ENCODE results near the gene SLCO2A1.

The SLCO2A1 gene

GRCh38 chr3:133892541-133893231 is 137.0 kb downstream of the SLCO2A1 start:
- Histone ChIP-seq H3K27ac (ENCODE audit: low read depth in 2 of 2, low read length in 2 of 2) (no peak overlapping the region), H3K4me3 (ENCODE audit: low read length in 2 of 2) (no peak overlapping the region), H3K9me3 (ENCODE audit: control insufficient read depth in 2 of 2, low read length in 2 of 2) (no peaks in the 10 kb centered on the region), H3K9ac (ENCODE audit: low read depth in 1 of 2, low read length in 2 of 2) (no peak overlapping the region), H3K36me3 (ENCODE audit: control insufficient read depth in 2 of 2, insufficient read depth in 2 of 2, low read length in 2 of 2) (no peaks in the 10 kb centered on the region), H3K4me1 (ENCODE audit: control insufficient read depth in 2 of 2, insufficient read depth in 2 of 2, low read length in 2 of 2) (peaks cover 0 to 2% of the 10 kb centered on the region in 2 donors), H3K27me3 (ENCODE audit: control insufficient read depth in 2 of 2, insufficient read depth in 2 of 2, low read length in 2 of 2) (peaks cover 21 to 27% of the 10 kb centered on the region in 2 donors)

DNA sequence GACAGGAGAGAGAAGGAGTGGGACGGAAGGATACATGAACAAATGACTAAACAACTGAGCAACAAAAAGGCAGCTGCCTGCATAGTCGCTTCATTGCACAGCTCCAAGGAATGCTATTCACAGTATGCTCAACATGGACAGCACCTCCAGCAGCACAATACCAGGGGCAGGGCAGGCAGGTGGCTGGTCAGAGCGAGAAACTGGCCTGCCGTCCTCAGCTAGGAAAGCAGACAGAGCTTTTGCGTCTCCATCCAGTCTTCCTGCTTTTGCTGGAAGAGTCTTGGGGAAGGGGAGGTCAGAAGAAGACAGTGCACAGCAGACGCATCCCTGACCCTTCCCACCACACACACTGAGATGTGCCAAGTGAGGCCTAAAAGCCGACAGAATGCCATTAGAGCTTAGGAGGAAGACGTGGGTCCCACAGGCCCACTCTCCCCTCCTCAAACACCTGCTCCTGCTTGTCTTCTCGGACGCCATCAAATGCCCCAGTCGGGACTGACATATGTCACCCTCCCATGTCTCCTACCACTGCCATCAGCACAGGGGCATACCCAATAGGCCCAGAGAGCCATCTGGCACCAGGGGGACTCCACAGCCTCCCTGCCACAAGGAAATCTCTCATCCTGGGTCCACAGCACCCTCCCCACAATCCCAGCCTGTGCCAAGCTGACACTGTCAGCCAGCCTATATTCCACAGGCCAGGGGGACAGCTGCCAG is 137.9 kb downstream of the SLCO2A1 start:
- Histone ChIP-seq H3K4me3 (ENCODE audit: low read length in 2 of 2) (no peak overlapping the region), H3K27ac (ENCODE audit: low read depth in 2 of 2, low read length in 2 of 2) (no peak overlapping the region), H3K36me3 (ENCODE audit: control insufficient read depth in 2 of 2, insufficient read depth in 2 of 2, low read length in 2 of 2) (no peaks in the 10 kb centered on the region), H3K9ac (ENCODE audit: low read depth in 1 of 2, low read length in 2 of 2) (no peak overlapping the region), H3K4me1 (ENCODE audit: control insufficient read depth in 2 of 2, insufficient read depth in 2 of 2, low read length in 2 of 2) (peaks cover 0 to 5% of the 10 kb centered on the region in 2 donors), H3K9me3 (ENCODE audit: control insufficient read depth in 2 of 2, low read length in 2 of 2) (no peaks in the 10 kb centered on the region), H3K27me3 (ENCODE audit: control insufficient read depth in 2 of 2, insufficient read depth in 2 of 2, low read length in 2 of 2) (peaks cover 16 to 23% of the 10 kb centered on the region in 2 donors)

GRCh38 chr3:133890972-133891644 is 138.6 kb downstream of the SLCO2A1 start:
- Histone ChIP-seq H3K36me3 (ENCODE audit: control insufficient read depth in 2 of 2, insufficient read depth in 2 of 2, low read length in 2 of 2) (no peaks in the 10 kb centered on the region), H3K9me3 (ENCODE audit: control insufficient read depth in 2 of 2, low read length in 2 of 2) (no peaks in the 10 kb centered on the region), H3K4me1 (ENCODE audit: control insufficient read depth in 2 of 2, insufficient read depth in 2 of 2, low read length in 2 of 2) (peaks cover 0 to 3% of the 10 kb centered on the region in 2 donors), H3K9ac (ENCODE audit: low read depth in 1 of 2, low read length in 2 of 2) (no peak overlapping the region), H3K27ac (ENCODE audit: low read depth in 2 of 2, low read length in 2 of 2) (no peak overlapping the region), H3K27me3 (ENCODE audit: control insufficient read depth in 2 of 2, insufficient read depth in 2 of 2, low read length in 2 of 2) (peaks cover 11 to 16% of the 10 kb centered on the region in 2 donors), H3K4me3 (ENCODE audit: low read length in 2 of 2) (no peak overlapping the region)

DNA sequence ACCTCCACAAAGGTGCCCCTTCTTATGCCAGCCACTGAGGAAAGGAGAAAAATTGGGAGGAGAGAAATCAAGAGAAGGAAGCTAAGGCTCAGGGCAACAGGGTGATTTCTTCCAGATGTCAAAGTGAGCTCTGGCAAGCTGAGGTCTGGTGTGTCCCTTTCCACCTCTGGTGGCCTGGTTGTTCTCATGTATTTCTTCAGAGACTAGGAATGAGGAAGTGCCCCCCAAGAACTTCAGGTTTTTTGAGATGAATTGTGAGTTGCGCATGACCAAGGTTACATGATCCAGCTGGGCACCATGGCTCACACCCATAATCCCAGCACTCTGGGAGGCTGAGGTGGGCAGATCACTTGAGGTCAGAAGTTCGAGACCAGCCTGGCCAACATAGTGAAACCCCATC is 139.7 kb downstream of the SLCO2A1 start:
- H3K4me1 ChIP-seq (ENCODE audit: control insufficient read depth in 2 of 2, insufficient read depth in 2 of 2, low read length in 2 of 2): peaks cover 0 to 2% of the 10 kb centered on the region in 2 donors
- H3K4me3 ChIP-seq (ENCODE audit: low read length in 2 of 2): no peak overlapping the region
- H3K9ac ChIP-seq (ENCODE audit: low read depth in 1 of 2, low read length in 2 of 2): no peak overlapping the region
- peaks cover 8 to 12% of the 10 kb centered on the region in 2 donors for H3K27me3 ChIP-seq (ENCODE audit: control insufficient read depth in 2 of 2, insufficient read depth in 2 of 2, low read length in 2 of 2)
- H3K9me3 ChIP-seq (ENCODE audit: control insufficient read depth in 2 of 2, low read length in 2 of 2): no peaks in the 10 kb centered on the region
- no peaks in the 10 kb centered on the region for H3K36me3 ChIP-seq (ENCODE audit: control insufficient read depth in 2 of 2, insufficient read depth in 2 of 2, low read length in 2 of 2)
- no peak overlapping the region for H3K27ac ChIP-seq (ENCODE audit: low read depth in 2 of 2, low read length in 2 of 2)

- H3K4me3 ChIP-seq (ENCODE audit: low read length in 2 of 2): no peak overlapping the region
- H3K27ac ChIP-seq (ENCODE audit: low read depth in 2 of 2, low read length in 2 of 2): no peak overlapping the region
- no peaks in the 10 kb centered on the region for H3K36me3 ChIP-seq (ENCODE audit: control insufficient read depth in 2 of 2, insufficient read depth in 2 of 2, low read length in 2 of 2)
- H3K9ac ChIP-seq (ENCODE audit: low read depth in 1 of 2, low read length in 2 of 2): no peak overlapping the region
- H3K4me1 ChIP-seq (ENCODE audit: control insufficient read depth in 2 of 2, insufficient read depth in 2 of 2, low read length in 2 of 2): peaks cover 0 to 2% of the 10 kb centered on the region in 2 donors
- no peaks in the 10 kb centered on the region for H3K9me3 ChIP-seq (ENCODE audit: control insufficient read depth in 2 of 2, low read length in 2 of 2)
- peaks cover 4 to 5% of the 10 kb centered on the region in 2 donors for H3K27me3 ChIP-seq (ENCODE audit: control insufficient read depth in 2 of 2, insufficient read depth in 2 of 2, low read length in 2 of 2)
Observed at GRCh38 chr3:133888726-133889340, 140.9 kb downstream of the SLCO2A1 start.

DNA sequence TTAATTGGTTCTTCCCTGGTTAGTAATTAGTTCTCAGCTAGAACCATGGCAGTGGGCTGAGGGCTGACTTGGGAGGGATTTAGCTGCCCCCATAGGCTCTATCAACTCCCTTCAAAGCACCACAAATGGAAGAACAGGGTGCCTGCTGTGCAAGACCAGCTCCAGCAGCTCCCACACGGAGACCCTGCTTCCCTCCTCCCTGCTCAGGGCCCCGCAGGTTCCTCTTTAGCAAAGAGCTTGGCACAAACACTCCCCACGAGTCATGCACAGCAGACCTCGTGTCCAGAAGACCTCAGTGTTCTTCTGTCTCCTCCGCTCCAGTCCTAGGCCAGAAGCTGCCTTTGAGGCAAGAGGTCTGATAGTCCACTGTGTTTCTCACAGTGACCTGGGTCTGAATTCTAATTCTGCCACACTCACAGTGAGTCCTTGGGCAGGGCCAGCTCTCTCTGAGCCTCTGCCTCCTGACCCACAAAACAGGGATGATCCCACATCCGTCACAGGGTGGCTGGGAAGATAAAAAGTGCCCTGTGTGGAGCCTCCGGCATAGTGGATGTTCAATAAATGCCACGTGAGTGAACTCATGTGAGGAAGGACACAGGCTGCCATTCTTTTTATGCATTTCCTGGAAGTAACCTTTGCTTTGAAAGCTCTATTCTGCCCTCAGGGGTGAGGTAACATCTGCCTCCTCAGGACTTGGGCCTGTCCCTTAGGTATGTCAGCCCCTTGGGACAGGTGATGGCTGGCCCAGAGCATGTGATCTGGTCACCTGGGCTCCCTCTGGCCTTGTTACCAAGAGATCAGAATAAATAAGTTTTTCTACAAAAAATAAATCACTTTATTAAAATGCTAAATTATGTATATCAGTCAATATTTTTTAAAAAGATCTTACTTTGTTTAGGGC is 141.7 kb downstream of the SLCO2A1 start:
- H3K9ac ChIP-seq (ENCODE audit: low read depth in 1 of 2, low read length in 2 of 2): no peak overlapping the region
- H3K27ac ChIP-seq (ENCODE audit: low read depth in 2 of 2, low read length in 2 of 2): no peak overlapping the region
- no peak overlapping the region for H3K4me3 ChIP-seq (ENCODE audit: low read length in 2 of 2)
- peaks cover 0 to 3% of the 10 kb centered on the region in 2 donors for H3K27me3 ChIP-seq (ENCODE audit: control insufficient read depth in 2 of 2, insufficient read depth in 2 of 2, low read length in 2 of 2)
- no peaks in the 10 kb centered on the region for H3K9me3 ChIP-seq (ENCODE audit: control insufficient read depth in 2 of 2, low read length in 2 of 2)
- peaks cover 0 to 6% of the 10 kb centered on the region in 2 donors for H3K4me1 ChIP-seq (ENCODE audit: control insufficient read depth in 2 of 2, insufficient read depth in 2 of 2, low read length in 2 of 2)
- H3K36me3 ChIP-seq (ENCODE audit: control insufficient read depth in 2 of 2, insufficient read depth in 2 of 2, low read length in 2 of 2): no peaks in the 10 kb centered on the region

DNA sequence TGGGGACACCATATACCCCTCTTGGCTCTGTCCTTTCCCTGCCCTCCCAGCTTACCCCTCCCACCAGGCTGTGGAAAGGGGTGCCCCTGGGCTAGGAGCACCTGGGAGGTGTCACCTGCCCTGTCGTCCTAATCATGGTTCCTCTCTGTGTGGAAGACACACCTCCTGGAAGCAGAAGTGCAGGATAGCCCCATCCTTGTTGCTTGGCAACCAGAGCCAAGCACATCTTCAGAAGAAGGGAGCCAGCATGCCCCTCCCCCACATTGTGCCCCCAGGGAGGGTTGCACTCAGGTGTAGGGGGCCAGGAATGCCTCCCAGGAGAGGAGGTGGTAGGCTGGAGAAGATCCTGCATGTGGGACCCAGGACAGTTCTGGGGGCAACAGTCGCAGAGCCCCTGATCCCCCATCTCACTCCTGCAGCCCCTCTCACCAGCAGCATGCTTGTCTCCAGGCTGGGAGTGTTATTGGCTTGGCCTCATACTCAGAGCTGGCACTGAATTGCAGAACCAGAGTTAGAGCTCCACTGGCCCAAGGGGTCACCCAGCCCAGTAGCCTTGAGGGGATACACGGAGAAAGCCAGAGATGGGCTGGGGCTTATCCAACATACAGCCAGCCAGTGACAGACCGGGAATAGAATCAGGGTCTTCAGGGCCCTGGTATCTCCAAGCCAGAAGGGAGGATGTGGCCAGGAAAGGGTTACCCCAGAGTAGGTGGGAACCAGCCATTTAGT is 142.5 kb downstream of the SLCO2A1 start:
- H3K4me1 ChIP-seq (ENCODE audit: control insufficient read depth in 2 of 2, insufficient read depth in 2 of 2, low read length in 2 of 2): peaks cover 3 to 6% of the 10 kb centered on the region in 2 donors
- H3K9me3 ChIP-seq (ENCODE audit: control insufficient read depth in 2 of 2, low read length in 2 of 2): no peaks in the 10 kb centered on the region
- H3K36me3 ChIP-seq (ENCODE audit: control insufficient read depth in 2 of 2, insufficient read depth in 2 of 2, low read length in 2 of 2): no peaks in the 10 kb centered on the region
- H3K27ac ChIP-seq (ENCODE audit: low read depth in 2 of 2, low read length in 2 of 2): no peak overlapping the region
- H3K4me3 ChIP-seq (ENCODE audit: low read length in 2 of 2): no peak overlapping the region
- H3K27me3 ChIP-seq (ENCODE audit: control insufficient read depth in 2 of 2, insufficient read depth in 2 of 2, low read length in 2 of 2): peaks cover 0 to under 1% of the 10 kb centered on the region in 2 donors
- no peak overlapping the region for H3K9ac ChIP-seq (ENCODE audit: low read depth in 1 of 2, low read length in 2 of 2)

GRCh38 chr3:133886031-133886722 is 143.5 kb downstream of the SLCO2A1 start:
- Histone ChIP-seq H3K4me1 (ENCODE audit: control insufficient read depth in 2 of 2, insufficient read depth in 2 of 2, low read length in 2 of 2) (peaks cover 3 to 6% of the 10 kb centered on the region in 2 donors), H3K9ac (ENCODE audit: low read depth in 1 of 2, low read length in 2 of 2) (no peak overlapping the region), H3K9me3 (ENCODE audit: control insufficient read depth in 2 of 2, low read length in 2 of 2) (no peaks in the 10 kb centered on the region), H3K36me3 (ENCODE audit: control insufficient read depth in 2 of 2, insufficient read depth in 2 of 2, low read length in 2 of 2) (no peaks in the 10 kb centered on the region), H3K27me3 (ENCODE audit: control insufficient read depth in 2 of 2, insufficient read depth in 2 of 2, low read length in 2 of 2) (no peaks in the 10 kb centered on the region), H3K4me3 (ENCODE audit: low read length in 2 of 2) (no peak overlapping the region), H3K27ac (ENCODE audit: low read depth in 2 of 2, low read length in 2 of 2) (no peak overlapping the region)

All from mucosa of rectum (tissue), 2 donors.